ENCODE data around the gene HEY2. TPM values are rescaled to one million over a fixed set of nuclear protein-coding genes. Genes with fewer than 3 reads are reported as not detected.
"Not testable (repeated sequence)": the region's sequence is repeated elsewhere in the genome, so short reads cannot be mapped to it uniquely, and the experiment has no call there.

HEY2 gene
- 1 to 10 TPM; 7.0 to 8.0 (median 7.5) TPM for polyA plus RNA-seq (ENCODE audit: insufficient read length in 4 of 4)

- DNase-seq (ENCODE audit: low read depth in 4 of 4, low spot score in 2 of 4), result peak in 1 of 4 donors; percentile 82
These were observed at the start of gene HEY2 for GRCh38 chr6:125749173-125749864. Gene HEY2 (plus strand): TSS chr6:125749632. CDS start chr6:125749777, 145 bp downstream.

DNA sequence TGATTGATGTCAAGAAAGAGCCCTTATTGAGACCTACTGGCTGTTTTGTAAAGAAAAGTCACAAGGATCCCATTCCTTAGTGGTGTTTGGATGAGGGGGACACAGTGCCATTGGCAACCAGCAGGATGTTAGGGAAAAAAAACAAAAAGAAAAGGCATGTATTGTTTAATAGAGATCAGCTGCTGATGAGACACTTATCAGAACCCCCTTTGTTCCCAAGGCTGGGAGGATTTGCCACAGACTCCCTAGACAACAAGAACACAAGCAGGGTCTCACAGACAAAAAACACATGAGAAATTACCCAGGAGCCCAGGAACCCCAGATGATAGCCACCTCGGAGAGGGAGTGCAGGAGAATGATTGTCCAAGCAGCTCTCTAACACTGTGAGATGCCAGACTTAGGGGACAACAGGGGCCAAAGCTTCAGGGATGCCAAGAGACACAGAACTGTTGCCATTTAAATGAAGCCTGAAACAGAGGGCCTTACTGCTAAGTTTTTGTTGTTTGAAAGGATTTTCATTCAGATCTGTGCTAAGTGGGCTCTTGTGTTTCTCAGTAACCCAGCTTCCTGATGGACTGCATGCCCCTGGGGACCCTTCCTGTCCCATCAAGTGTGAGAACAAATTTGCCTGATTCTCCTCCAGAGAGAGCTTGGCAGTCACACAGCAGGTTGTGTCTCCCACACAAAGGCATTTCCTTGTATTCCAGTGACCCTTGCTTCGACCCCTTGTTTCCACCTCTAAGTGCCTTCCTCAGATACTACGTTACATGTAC is 48.7 kb upstream of the HEY2 start:
- no peak for DNase-seq (ENCODE audit: low read depth in 4 of 4, low spot score in 2 of 4)

DNA sequence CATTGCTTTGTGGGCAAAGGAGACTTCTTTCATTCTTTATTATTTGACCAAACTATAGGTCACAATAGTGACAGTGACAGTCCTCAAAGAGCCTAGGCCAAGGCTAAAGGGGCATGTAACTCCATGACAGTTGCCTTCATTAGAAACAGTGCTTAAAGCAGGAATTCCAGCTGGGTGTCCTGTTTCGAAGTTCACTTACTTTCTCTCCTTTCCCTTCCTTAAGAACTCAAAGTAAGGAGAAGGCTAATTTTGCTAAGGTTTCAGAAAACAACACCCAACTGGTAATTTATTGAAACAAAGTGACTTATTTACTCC is 48.1 kb upstream of the HEY2 start:
- no peak for DNase-seq (ENCODE audit: low read depth in 4 of 4, low spot score in 2 of 4)

GRCh38 chr6:125703882-125704281 is 45.5 kb upstream of the HEY2 start:
- DNase-seq (ENCODE audit: low read depth in 4 of 4, low spot score in 2 of 4), result not testable (repeated sequence)

DNA sequence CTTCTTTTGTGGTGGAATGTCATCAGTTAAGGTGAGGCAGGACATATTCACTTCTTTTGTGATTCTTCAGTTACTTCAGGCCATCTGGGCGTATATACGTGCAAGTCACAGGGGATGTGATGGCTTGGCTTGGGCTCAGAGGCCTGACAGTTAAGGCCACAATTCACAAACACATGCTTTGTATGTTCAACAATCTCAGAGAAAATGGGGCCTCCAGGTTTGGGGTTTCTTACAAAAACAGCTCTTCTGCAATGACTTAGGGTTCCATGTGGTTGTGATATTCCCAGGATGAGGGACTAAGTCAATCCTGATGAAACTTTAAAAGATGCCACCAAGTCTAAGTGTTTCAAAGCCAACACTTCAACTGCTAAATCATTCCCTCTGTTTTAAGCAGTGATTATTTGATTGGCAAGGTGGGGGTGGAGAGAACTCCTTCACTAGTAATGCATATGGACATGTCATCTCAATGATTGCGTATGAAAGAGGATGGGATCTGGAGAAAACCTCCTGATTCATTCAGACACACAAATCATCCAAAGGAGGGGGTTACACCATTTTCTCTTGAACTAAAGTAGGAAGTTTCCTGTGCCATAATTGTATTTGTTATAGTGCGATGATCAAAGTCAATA is 41.7 kb upstream of the HEY2 start:
- no peak for DNase-seq (ENCODE audit: low read depth in 4 of 4, low spot score in 2 of 4)

- DNase-seq (ENCODE audit: low read depth in 4 of 4, low spot score in 2 of 4), result no peak
These were observed 38.3 kb upstream of the HEY2 start for GRCh38 chr6:125711013-125711675.

- no peak for DNase-seq (ENCODE audit: low read depth in 4 of 4, low spot score in 2 of 4)
These were observed 34.9 kb upstream of the HEY2 start for GRCh38 chr6:125714441-125715090.

DNA sequence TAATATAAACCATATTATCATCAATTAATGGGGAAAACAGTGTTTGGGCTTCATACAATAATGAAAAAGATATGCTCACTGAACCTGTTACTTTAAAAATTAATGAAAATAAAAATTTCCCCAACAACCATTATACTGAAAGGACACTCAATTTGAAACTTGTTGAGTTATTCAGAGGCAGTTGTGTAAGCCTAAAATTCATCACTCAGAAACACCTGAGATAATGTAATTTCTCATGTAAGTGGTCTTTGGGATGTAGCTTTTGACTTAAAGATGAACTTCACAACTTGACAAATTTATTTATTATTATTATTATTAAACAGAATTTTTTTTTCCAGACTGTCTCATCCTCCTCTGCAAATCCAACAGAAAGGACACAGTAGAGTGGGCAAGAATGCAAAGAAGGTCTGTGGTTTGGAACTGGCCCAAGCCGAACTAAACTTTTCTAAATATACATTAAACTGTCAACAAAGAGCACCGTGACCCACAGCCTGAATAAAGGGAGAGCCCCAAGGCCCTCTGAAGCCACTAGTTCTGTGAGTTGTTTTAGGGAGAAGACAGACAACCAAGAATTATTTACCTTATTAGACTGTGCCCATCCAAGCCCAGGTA is 32.2 kb upstream of the HEY2 start:
- no peak for DNase-seq (ENCODE audit: low read depth in 4 of 4, low spot score in 2 of 4)

GRCh38 chr6:125718109-125718508 is 31.3 kb upstream of the HEY2 start:
- DNase-seq (ENCODE audit: low read depth in 4 of 4, low spot score in 2 of 4), result no peak

DNA sequence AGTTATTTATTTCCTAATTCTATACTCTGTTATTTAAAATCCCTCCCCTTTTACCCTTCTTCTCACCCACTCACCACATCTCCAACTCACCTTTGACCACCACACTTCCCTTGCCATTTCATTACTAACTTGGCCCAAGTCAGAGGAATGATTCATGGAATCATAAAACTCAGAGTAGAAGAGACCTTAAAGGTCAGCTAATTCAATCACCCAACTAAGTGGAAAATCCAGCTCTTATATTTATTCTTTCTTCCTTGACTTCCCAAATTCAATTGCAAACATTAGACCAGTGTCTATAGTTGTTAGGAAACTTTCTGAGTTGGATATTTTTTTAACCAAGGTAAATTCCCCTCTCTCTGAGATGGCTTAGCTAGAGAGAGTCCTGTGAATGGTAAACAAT is 26.5 kb upstream of the HEY2 start:
- no peak for DNase-seq (ENCODE audit: low read depth in 4 of 4, low spot score in 2 of 4)

GRCh38 chr6:125727216-125727615 is 22.2 kb upstream of the HEY2 start:
- no peak for DNase-seq (ENCODE audit: low read depth in 4 of 4, low spot score in 2 of 4)

- no peak for DNase-seq (ENCODE audit: low read depth in 4 of 4, low spot score in 2 of 4)
These were observed 20.7 kb upstream of the HEY2 start for GRCh38 chr6:125728739-125729138.

GRCh38 chr6:125729983-125730382 is 19.4 kb upstream of the HEY2 start:
- no peak for DNase-seq (ENCODE audit: low read depth in 4 of 4, low spot score in 2 of 4)

GRCh38 chr6:125732398-125732797 is 17.0 kb upstream of the HEY2 start:
- no peak for DNase-seq (ENCODE audit: low read depth in 4 of 4, low spot score in 2 of 4)

- DNase-seq (ENCODE audit: low read depth in 4 of 4, low spot score in 2 of 4), result no peak
These were observed 15.7 kb upstream of the HEY2 start for GRCh38 chr6:125733516-125734300.

DNA sequence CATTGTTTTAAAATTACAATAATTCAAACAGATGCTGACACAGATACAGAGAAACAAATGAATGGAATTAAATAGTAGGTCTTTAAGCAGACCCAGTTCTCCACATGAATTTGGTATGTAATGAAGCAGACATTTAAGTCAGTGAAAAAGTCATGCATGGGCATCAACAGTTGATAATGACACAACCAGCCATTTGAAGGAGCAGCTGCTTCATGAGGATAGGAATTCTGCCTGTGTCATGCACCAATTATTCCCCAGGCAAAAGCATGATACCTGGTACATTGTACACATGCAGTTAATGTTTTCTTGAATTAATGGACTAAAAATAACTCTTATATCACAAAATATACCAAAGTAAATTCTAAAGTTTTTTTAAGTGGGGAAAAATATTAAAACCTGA is 11.2 kb upstream of the HEY2 start:
- no peak for DNase-seq (ENCODE audit: low read depth in 4 of 4, low spot score in 2 of 4)

GRCh38 chr6:125739364-125739763 is 10.1 kb upstream of the HEY2 start:
- DNase-seq (ENCODE audit: low read depth in 4 of 4, low spot score in 2 of 4), result no peak

DNA sequence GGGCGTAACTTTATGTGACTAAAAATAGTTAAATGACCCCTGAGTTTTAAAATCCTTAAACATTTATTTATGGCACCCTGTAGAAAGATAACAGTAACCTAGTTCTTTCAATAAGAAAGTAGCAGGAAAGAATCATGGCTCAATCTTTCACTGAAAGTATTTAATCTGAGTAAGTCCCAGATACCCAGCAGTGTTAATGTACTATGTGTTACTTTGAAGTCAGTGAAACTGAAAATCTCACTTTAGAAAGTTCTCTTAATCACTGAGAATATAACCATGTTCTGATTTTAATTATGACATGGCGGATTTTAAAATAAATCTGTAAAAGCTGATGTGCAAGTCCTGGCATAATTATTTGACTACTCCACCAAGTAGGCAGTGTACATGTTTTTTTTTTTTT is 8.1 kb upstream of the HEY2 start:
- DNase-seq (ENCODE audit: low read depth in 4 of 4, low spot score in 2 of 4), result no peak

GRCh38 chr6:125742024-125742423 is 7.4 kb upstream of the HEY2 start:
- DNase-seq (ENCODE audit: low read depth in 4 of 4, low spot score in 2 of 4), result no peak

All from left renal cortex interstitium (tissue), 4 donors.